ENCODE results near the gene ATP5F1E. TPM values are rescaled to one million over a fixed set of nuclear protein-coding genes. Genes with fewer than 3 reads are reported as not detected.

The ATP5F1E gene
- total RNA-seq, 4 donors from 2014 or later, result 35.8 to 90.0 (median 38.6) TPM

DNA sequence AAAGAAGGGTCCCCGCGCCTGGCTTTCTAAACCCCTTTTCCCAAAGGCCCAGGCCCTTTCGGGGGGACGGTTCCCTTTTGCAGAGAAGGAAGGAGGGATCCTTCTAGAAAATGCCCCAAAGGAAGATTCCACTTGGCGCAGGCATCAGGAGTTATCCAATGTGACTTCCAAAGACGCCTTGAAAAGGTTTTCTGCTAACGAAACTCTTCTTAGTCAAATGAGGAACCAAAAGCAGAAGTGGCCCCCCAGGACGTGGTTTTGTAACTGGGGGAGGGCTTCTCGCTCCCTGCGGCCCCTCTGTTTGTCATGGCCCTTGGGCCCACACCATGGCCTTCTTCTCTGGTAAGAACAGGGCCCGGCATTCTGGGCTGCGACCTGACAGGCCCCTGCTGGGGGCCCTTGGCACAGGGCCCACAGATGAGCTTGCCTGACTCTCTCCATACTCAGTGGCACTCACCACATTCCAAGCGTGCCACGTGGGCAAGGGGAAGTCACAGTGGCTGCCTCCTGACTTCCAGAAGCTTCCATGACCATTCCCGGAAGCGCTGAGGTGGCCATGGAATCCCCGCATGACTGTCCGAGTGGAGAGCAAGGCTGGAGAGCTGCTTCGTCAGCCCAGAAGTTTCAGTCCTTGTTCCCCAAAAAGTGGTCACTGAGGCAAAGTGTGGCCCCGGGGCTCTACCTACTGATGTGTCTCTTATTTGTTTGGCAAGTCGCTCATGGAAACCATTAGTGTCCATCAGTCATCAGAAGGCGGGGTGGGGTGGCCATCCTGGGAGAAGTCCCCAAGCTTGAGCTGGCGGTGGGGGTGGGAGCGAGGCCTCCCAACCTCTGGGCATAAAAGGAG is 24.2 kb downstream of the ATP5F1E start:
- TF ChIP-seq, protein P1, sequence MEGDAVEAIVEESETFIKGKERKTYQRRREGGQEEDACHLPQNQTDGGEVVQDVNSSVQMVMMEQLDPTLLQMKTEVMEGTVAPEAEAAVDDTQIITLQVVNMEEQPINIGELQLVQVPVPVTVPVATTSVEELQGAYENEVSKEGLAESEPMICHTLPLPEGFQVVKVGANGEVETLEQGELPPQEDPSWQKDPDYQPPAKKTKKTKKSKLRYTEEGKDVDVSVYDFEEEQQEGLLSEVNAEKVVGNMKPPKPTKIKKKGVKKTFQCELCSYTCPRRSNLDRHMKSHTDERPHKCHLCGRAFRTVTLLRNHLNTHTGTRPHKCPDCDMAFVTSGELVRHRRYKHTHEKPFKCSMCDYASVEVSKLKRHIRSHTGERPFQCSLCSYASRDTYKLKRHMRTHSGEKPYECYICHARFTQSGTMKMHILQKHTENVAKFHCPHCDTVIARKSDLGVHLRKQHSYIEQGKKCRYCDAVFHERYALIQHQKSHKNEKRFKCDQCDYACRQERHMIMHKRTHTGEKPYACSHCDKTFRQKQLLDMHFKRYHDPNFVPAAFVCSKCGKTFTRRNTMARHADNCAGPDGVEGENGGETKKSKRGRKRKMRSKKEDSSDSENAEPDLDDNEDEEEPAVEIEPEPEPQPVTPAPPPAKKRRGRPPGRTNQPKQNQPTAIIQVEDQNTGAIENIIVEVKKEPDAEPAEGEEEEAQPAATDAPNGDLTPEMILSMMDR (IDR thresholded peaks at IDR 0.05; ENCODE audit: low read depth), result no peak

DNA sequence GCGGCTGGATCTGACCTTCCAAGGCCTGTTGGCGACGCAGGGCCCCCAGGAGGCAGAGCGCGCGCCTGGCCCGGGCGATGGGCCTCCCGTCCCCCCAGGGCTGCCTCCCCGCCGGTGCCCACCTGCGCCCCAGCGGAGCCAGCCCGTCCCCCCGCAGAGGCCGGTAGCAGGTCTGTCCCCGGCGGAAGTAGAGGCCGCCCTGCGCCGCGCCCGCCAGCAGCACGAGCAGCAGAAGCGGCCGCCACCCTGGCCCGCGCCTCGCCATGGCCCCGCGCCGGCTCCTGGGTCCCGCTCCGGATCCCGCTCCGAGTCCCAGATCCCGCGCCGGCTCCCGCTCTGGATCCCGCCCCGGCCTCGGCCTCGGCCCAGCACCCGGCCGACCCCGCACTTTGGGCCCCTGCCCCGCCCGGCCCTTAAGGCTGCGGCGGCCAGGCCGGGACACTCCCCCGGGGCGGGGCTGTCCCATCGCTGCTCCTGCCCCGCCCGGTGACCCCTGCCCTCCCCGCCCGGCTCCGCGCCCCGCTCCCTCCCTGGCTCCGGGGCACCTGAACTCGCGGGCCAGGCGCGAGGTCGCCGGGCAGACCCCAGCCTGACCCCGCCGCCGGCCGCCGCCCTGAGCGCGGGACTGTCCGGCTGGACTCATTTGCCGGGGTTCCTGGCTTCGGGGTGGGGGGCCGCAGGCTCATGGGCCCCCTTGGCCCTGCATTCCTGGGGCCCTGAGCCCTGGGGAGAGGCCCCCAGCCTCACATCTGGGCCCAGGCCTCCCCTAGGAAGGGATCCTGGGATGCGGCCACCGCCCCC is 25.1 kb downstream of the ATP5F1E start, which contains the start of gene CTSZ:
Gene CTSZ (minus strand): TSS at position 391 of the 801 bp plus-strand sequence. CDS start 126 bp downstream, at position 265.
- TF ChIP-seq, protein P1 (IDR thresholded peaks at IDR 0.05; ENCODE audit: low read depth), result no peak

DNA sequence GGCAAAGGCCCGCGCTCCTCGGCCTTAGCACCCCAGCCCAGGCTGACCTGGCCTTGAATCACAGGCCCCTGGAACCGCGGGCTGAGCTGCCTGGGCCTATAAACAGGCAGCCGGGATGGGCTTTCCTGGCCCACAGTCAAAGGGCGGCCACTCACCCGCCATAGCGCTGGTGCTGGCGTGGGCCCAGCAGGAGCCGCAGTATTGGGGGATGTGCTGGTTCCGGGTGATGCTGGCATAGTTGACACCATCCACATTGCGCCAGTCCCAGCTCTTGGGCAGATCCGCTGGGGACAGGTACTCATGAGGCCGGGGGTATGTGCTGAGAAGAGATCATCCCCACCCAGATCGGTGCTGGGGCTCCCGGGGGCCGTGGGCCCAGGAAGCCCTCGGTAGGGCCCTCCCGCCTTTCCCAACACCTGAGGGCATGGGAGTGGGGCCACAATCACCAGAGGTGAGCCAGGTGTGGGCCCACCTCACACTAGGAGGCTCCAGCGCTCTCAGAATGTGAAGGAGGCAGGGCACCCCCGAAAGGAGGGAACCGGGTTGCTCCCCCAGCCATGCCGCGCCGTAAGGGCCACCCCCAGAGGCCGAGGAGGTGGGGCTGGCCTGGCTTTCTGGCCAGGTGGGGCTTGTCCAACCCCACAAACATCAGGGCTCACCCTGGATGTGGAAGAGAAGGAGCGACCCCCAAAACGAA is 25.8 kb downstream of the ATP5F1E start:
- TF ChIP-seq, protein P1 (IDR thresholded peaks at IDR 0.05; ENCODE audit: low read depth), result no peak

DNA sequence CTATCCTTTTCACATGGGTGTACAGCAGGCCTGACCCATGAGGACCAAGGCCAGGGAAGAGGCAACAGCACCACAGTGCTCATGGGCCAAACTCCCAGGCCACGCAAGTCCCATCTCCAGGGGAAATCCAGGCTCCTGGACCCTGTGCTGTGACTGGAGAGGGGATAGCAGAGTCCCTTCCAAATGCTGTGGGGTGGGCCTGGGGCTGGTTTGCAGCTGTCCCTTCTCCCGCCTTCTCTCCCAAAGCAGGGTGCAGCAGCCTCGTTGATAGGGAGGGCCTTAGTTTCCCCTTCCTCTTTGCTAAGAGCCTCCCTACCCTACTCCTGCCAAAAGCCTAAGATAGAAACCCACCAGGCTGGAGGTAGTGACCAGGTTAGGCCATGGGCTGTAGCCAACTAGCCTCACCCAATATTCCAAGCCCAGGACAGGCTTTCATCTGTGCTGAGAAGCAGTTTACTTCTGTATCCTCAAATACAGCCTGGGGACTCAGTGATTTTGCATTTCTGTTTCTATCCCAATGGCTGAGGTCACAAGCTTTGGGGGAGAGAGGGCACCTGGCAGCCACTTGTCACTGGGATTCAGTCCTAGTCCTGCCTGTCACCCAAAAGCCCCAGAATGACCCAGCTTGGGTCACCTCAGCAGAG is 26.5 kb downstream of the ATP5F1E start:
- TF ChIP-seq, protein P1 (IDR thresholded peaks at IDR 0.05; ENCODE audit: low read depth), result no peak

DNA sequence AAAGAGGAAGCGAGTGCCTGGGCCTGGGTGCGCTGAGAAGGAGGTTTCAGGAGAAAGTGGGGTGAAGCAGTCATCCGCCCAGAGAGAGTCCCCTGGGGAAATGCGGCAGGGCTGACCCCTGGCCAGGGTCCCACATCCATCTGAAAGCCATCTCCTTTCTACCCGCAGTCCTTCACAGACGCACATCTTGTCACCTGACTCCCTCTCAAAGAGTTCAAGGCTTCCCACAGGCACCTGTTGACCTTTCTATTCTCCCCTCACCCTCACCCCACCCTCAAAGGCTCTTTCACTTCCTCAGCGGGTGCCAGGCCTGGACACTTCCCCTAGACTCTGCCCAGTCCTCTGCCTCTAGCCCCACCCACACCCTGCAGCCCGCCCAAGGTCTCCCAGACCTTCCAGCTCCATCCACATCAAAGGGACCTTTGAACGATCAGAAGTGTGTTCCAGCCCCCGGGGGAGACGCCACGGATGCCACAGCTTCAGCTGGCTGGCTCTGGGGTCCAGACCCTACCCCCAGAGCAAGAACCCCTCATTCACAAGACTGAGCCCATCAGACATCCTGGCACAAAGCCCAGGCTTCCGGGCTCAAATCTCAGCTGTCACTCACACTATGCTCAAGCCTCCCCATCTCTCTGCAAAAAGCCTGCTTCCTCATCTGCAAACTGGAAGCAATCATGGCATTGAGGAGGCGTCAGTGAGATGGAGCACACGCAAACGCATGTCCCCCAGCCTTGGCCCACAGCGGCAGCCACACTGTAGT is 27.2 kb downstream of the ATP5F1E start:
- TF ChIP-seq, protein P1 (IDR thresholded peaks at IDR 0.05; ENCODE audit: low read depth), result no peak

DNA sequence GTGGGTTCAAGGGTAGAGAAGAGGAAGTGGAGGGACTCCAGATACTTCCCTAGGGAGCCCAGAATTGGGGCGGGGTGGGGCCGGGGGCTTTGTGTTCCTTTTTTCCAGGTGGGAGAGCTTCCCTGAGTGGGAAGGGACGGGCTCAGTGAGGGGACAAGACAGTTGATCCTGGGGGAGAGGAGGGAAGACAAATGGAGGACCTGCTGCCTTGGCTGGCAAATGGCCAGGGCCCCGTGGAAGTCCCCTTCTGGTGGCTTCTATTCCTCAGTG is 27.7 kb downstream of the ATP5F1E start:
- TF ChIP-seq, protein P1 (IDR thresholded peaks at IDR 0.05; ENCODE audit: low read depth), result no peak

Measured in subcutaneous adipose tissue (tissue), 4 donors.